Left renal cortex interstitium (tissue), 4 donors: Measurements from ENCODE around the gene C10orf105. TPM values are rescaled to one million over a fixed set of nuclear protein-coding genes. Genes with fewer than 3 reads are reported as not detected.

Source experiments
- DNase-seq, 4 donors: peaks; one replicate each; pipeline ENCODE4 v3.0.0-alpha.2; 2013; ENCODE audit warnings: low read depth in 4 of 4, low spot score in 2 of 4, missing footprints in 1 of 4
- polyA plus RNA-seq, 4 donors: library from polyadenylated mRNA; unstranded; fragments of 120-200 nt; gene quantifications; one replicate each; pipeline ENCODE4 v1.2.1, GENCODE V29; 2013; ENCODE audit not compliant: insufficient read length in 4 of 4

Gene C10orf105
- polyA plus RNA-seq, 4 donors, result 0.14 to 0.16 (median 0.16) TPM

DNA sequence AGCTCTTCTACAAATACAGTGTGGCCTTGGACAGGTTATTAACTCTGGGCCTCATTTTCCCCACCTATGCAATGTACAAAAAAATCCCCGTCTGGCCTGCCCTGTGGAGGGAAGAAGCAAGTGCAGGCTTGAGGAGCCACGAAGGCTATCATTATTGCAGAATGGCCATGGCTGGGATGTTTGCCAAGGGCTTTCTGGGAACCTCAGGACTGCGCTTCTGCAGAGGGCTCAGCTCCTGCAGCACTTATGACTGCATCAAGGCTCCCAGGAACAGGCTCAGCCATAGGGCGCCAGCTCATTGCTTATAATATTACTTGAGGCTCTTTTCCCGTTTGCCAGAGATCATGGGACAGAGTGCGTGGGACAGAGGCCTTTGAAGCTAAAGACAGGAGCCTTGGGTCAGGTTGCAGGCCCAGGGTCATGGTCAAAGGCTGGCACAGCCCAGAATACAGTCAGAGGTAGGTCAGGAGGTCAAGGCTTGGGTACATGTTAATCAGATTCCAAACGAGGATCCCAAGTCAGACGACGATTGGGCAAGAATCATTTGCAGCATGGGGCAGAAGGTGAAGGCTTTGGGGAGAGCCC lies 20.6 kb upstream of the C10orf105 start:
- DNase-seq, result no peak

DNA sequence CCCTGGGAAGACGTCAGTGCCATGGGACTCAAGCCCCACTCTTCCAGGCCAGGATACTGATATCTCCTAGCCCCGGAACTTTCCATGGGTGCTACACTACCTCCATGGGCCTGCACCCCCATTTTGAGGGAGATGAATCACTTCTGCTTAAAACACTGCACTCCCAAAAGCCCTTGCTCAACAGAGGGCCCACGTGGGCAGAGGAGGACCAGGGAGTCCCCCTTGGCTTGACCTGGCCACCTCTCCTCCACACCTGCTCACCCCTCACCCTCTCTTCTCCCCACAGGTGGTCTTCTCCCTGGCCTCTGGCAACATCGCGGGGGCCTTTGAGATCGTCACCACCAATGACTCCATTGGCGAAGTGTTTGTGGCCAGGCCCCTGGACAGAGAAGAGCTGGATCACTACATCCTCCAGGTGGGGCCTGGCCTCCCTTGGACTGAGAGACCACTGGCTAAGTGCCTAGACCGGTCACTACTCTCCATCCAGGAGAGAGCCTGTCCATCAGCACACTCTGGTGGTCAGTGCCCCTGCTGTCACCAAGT lies 19.9 kb upstream of the C10orf105 start:
- no peak for DNase-seq

DNA sequence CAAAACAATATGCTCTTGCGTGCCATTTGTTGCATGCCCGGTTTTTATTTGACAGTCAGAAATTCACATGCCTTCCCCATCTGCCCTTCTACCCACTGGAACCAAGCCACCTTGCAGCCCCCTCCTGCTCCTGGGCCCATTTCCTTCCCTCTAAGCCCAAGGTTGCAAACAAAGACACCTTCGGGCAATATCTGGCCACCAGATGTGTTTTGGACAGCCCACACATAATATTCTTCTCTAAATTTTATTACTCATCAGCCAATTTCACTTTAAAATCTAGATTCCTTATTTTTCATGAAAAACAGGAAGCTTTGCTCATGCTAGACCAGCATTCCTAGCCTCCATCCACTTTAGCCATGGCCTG lies 18.2 kb upstream of the C10orf105 start:
- DNase-seq, result no peak

DNA sequence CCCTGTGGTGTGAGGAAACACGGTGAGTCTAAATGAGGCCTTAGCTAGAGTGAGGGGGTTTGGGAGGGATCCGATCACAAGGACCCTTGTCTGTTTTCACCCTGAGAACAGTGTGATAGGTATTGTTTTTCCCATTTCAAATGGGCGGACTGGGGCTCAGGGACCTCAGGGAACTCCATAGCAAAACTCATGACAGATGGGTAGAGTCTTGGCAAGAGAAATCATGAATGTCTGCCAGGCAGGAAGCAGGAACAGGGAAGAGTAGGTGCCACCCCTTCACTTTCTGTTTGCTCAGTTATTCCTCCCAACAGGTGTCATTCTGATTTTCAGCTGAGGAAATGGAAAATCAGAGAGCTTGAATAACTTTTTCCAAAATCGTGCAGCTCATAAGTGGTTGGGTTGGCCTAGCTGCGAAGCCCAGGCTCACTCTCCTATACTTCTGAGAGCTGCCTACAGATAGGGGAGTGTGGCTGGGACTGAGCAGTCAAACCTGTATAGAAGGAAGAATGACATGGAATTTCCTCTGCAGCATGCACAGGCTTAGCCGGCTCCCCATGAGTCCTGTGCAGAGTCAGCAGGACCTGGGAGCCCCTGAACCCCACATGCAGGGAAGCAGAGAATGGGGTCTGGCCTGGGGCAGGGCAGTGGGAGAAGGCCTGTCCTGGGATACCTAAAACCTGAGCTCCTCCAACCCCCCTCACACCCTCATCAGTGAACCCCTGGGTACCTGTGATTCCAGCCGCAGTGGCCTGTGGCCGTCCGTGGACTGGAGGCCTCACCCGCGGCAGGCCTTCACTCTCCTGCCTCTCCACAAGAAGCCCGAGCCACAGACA lies 17.6 kb upstream of the C10orf105 start:
- no peak for DNase-seq

DNA sequence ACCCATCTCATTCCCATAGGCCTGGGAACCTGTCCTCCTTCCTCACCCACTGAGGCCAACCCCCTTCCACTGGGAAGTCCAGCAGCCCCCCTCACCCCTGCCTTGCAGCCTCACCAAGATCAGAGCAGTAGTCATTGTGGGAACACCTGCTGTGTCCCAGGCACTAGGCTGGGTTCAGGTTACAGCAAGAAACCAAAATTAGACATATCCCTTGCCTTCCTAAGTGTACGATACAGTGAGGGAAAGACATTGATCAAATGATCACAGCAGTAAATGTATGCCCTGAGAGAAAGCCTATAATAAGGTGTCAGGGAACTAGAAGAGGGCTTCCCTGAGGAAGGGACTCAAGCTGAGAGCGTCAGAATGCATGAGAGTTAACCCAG lies 17.0 kb upstream of the C10orf105 start:
- DNase-seq, result no peak

DNA sequence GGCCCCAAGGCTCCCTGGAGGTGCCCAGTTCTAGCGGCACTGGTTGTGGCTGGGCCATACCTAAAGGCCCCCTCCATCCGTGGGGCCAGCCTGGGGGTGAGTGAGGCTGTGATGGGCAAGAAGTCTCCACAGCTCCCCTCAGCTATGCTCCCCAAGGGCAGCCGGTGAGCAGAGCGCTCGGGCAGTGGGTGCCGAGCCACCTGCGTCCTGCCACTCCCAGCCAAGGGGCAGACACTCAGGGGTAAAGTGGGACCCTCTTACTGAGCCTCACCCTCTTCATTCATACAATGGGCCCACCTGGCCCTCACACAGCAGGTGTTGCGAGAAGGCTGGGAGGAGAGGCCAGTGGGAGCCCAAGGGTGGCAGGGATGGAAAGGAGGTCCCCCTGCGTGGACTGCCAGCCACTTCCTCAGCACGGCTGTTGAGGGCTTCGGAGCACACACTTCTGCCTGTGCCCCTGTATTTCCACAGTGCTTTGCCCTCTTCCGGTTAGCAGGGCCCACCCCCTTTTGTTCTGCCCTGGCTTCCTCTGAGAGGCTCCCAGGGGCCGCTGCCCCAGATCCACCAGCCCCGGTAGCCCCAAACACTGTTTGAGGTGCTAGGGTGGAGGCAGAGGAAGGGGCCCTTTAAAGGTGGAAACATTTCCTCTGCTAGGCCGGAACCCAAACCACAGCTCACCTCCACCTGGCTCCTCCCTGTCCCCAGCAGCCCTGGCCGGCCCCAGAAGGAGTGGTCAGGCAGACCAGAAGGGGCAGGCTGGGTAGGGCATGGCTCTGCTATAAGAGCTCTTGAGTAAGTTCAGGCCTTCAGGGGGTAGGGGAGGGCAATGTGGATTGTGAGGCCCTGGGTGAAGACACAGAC lies 16.4 kb upstream of the C10orf105 start:
- DNase-seq, result no peak

DNA sequence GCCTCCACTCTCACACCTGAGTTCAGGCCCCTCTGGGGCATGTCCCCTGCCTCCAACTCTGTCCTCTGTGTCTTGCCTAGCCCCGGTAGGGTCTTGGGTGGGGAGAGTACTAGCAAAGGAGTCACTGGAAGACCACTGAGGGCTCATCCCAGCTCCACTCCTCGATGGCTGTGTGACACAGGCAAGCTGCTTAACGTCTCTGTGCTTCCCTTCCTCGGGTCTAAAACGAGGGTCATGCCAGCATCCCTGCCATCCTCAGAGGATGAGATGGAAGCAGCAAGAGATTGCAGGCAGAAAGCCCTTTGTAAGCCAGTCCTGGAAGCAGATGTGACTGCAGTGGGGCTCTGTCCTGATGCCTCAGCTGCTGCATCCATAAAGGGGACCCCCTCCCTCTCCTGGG lies 15.2 kb upstream of the C10orf105 start:
- DNase-seq, result no peak

DNA sequence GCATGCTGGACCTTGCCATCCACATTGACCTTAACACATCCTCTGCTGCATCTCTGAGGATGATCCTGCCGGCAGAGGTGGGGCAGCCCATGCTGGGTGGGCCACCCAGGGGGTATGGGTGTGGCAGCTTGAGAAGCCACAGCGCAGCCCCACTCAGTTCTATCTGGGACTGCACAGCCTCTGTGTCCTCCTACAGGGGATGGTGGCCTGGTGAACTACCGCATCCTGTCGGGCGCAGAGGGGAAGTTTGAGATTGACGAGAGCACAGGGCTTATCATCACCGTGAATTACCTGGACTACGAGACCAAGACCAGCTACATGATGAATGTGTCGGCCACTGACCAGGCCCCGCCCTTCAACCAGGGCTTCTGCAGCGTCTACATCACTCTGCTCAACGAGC lies 12.2 kb upstream of the C10orf105 start:
- no peak for DNase-seq

DNA sequence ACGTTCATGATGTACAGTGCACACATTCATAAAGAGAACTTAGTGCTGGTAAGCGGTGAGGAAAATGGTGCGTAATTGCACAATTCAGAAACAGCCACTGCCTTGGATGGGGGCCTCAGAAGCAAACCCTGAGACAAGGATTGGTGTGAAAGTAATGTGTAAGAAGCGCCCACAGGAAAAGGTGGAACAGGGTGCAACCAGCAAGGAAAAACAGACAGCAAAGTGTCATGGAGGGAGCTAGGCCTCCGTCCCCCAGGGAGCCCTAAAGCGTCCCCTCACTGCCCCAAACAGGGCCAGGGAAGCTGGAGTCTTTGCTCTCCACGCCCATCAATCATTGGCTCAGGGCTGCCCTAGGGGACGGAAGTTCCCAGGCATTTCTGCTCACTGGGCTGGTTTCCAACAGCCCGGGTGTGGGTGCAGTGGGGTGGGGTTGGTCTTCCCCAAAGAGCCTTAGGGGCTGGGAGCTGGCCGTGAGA lies 9.6 kb upstream of the C10orf105 start:
- no peak for DNase-seq

DNA sequence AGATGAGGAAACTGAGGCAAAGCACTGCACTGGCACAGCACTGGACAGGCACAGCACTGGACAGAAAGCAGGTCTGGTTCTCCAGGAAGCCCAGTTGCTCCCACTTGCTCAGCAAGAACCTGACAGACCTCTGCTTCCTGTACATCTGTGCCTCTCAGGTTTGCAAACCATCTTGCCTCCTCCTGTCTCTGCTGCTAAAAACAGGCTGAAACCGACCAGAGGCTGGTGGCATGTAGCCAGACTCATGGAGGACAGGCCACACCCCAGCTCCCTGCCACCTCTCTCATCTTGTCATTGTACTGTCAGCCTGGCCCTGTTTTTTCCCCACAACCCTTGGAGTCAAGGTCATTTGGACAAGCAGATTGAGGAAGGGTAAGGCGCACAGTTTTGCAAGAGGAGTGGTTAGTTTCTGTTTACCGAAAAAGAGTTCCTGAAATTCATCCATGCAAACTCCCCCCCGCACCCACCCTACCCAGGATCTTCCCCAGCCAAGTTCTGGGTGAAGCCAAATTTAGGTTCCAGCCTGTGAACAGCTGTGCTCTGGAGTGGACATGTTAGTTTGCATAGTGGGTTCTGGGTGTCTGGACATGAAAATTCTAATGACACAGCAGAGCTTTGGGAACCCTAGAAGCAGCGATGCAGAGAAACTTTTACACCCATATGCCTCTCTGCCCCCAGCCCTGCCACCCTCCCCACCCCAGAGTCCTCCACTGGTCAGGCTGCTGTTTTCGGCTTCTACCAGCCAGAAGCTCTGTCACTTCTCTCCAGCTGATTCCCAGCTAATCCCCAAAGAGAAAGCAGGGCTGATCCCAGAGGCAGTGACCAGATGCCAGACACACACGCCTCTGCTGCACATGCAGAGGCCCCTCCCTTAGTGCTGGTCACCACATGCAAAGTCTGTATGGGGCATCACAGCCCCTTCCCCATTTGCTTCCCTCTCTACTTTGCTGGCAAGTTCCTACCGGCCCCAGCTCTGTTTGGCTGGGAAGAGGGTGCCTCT lies 8.5 kb upstream of the C10orf105 start:
- no peak for DNase-seq

DNA sequence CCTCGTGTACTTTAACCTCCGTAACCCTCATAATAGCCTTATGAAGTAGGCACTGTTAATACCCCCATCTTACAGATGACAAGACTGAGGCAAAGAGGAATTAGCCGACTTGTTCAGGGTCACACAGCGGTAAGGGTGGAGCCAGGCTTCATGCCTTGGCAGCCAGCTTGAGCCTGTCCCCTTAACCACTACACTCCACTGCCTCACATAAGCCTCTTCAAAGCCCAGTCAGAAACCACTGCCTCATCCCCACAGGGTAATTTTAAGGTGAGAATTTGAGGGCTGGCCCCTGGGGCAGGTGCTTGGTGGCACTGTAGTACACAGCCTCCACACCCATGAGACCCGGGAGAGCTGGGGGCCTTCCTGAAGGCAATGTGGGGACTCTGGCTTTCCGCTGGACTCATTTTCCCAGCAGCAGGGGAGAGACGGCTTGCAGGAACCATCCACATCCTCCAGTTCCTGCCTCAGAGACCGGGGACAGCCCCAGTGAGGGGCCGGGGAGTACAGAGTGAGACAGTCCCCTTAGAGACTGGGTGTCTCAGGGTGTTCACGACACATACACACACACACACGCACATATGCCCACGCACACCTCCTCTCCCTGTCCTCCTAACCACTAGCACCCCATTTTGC lies 7.6 kb upstream of the C10orf105 start:
- no peak for DNase-seq

DNA sequence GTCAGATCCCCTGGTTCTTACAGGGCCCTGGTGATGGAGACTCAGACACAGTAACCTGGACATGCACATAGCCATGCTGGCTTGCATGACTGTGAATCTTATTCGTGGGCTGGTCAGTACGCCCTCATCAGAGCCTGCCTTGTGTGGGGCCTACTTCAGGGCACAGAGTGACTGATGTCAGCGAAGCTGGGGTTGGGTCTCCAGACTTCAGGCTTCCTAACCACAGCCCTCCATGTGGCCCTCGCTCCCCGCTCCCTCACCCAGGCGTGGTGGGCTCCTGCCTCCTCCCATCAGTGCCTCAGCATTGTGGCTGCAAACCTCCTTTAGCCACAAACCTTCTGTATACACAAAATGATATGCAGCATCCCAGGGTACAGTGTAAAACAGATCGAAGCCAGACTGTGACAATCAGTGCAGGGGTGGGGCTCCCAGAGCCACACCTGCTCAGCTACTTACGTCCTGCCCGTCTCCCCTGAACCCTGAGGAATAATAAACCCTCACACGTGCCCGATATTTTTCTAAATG lies 7.1 kb upstream of the C10orf105 start:
- DNase-seq, result no peak

DNA sequence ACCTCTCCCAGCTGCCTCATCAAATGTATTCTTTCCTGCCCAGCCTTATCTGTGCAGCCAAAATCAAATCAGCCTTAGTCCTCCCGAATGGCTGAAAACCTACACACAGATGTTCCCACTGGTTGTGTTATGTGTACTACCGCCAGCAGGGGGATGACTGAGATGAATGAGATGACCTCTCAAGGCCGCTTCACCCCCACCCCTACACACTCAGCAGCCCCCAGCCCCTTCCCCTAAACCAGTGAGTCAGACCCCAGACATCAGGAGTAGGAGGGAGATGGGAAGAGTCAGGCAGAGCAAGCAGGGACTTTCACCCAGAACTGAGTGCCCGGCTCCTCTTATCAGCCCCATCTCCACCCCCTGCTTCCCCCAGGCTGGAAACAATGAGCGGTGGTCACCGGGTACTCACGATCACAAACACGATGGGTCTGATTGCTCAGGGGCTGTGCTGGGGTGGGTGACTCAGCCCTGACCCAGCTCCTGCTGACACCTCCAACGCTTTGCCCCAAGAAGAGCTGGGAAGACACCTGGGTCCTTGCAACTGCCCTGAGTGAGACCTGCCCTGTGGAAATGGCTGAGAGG lies 6.5 kb upstream of the C10orf105 start:
- DNase-seq, result no peak

DNA sequence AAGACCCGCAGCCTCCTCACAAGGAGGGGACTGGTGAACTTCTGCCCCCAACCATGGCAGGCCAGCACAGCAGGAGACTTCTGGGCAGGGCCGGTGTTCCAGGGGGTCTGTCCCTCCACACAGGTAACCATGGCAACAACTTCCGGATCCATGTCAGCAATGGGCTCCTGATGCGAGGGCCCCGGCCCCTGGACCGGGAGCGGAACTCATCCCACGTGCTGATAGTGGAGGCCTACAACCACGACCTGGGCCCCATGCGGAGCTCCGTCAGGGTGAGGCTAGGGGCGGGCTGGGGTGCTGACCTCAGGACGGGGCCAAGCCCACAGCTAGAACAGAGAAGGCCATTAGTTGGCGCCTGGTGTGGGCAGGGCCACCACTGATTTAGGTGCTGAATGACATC lies 5.7 kb upstream of the C10orf105 start:
- no peak for DNase-seq

DNA sequence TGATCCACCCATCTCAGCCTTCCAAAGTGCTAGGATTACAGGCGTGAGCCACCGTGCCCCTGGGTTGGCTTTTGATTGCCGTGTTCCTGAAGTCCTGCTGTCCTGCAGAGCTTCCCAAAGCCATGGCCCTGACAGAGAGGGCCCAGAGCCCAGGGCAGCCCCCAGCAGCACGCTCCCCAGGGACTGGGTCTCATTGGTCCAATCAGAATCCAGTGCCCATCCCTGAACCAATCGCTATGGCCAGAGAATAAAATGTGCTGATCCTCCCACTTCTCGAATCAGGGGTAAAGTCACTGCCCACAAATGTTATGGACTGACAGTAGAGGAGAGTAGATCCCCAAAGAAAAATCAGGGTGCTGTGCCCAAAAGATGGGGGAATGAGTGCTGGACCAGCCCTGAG lies 5.0 kb upstream of the C10orf105 start:
- no peak for DNase-seq

DNA sequence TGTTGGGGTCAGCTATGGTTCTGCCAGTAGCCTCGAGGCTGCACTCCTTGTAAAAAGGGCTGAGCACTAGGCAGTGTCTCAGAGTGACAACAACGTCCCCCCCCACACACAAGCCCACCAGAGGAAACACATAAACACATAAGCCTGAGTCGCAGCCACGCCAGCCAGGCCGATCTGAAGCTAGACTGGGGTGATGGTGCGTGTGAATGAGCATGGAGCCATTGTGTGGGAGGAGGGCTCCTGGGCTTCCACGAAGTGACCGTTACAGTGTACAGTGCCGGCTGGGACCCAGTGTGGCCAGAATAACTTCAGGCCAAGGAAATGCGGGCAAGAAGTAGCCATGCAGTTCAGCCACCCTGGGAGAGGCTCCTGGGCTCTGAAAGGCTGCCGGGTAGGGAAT lies 3.7 kb upstream of the C10orf105 start:
- no peak for DNase-seq

DNA sequence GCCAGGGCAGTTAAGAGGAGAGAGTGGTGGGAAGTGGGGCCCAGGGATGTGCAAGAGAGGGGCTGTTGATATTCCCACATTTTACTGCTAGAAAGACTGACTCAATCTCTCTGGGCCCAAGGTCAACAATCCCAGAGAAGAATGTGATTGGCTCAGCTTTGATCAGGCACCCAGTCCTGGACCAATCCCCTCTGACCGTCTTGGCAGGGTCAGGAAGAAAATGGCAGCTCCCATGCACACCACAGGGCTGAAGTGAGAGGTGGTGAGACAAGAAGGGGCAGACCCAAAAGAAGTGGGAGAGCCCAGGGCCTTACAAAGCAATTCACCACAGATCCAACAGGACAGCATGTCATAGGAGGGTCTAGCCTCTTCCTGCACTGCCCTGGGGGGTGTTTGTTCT lies 3.3 kb upstream of the C10orf105 start:
- no peak for DNase-seq

DNA sequence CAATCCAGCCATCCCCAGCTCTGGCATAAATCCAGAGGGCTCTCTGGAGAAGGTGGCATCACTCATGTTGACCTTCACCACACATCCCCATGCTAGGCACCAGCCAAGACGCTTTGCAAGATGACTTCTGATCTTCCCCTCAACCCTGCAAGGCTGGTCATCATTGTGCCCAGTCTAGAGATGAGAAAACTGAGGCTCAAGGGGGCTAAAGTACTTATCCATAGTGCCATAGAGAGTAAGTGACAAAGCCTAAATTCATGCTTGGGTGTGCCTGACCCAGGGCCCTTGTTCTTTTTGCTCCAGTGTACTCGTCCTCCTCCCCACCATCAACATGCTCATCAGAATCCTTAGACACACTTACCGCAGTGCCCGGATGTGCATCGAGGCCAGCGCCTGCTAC lies 1.7 kb upstream of the C10orf105 start:
- no peak for DNase-seq

DNA sequence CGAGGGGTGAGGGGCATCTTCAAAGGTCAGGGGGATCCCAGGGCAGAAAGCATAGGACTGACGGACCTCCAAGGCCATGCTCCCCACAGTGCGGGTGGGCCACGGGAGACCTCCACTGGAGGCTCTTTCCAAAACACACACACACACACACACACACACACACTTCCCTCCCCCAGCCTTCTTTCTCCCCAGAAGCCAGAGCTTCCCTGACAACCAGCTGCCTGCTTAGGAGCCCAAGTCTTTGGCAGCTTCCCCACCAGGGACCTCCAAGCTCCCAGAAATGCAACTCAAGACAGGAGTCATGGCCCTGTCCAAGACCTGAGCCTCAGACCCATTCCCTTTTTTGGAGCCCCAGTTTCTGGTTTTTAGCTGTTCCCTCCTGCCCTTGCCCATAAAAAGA lies 710 bp upstream of the C10orf105 start:
- DNase-seq, result no peak
